Stimulated activated CD4-positive, alpha-beta T cell treated with anti-CD3 and anti-CD28 coated beads, Interleukin-4, amount 100 ng/mL, for 24 hours (primary cell): ENCODE data around the gene TMEM255B.
"Not testable (repeated sequence)": the region's sequence is repeated elsewhere in the genome, so short reads cannot be mapped to it uniquely, and the experiment has no call there.

Experiments
- DNase-seq: peaks from one replicate; pipeline ENCODE4 v3.0.0-alpha.2; 2020

TMEM255B gene

GRCh38 chr13:113791226-113791625 lies 32.2 kb downstream of the TMEM255B start:
- DNase-seq: no peak

- no peak for DNase-seq
Measured at GRCh38 chr13:113791761-113792160, 32.7 kb downstream of the TMEM255B start.

GRCh38 chr13:113792236-113792770 lies 33.3 kb downstream of the TMEM255B start:
- no peak for DNase-seq

- DNase-seq: no peak
Measured at GRCh38 chr13:113792886-113793717, 34.1 kb downstream of the TMEM255B start.

- no peak for DNase-seq
Measured at GRCh38 chr13:113793718-113794085, 34.7 kb downstream of the TMEM255B start.

GRCh38 chr13:113794086-113794485 lies 35.1 kb downstream of the TMEM255B start:
- DNase-seq: no peak

GRCh38 chr13:113794764-113795173 lies 35.7 kb downstream of the TMEM255B start:
- no peak for DNase-seq

- DNase-seq: not testable (repeated sequence)
Measured at GRCh38 chr13:113795362-113795761, 36.3 kb downstream of the TMEM255B start.

GRCh38 chr13:113796211-113796963 lies 37.4 kb downstream of the TMEM255B start:
- no peak for DNase-seq

GRCh38 chr13:113796964-113797676 lies 38.1 kb downstream of the TMEM255B start:
- no peak for DNase-seq

- no peak for DNase-seq
Measured at GRCh38 chr13:113798200-113798811, 39.3 kb downstream of the TMEM255B start.

- no peak for DNase-seq
Measured at GRCh38 chr13:113800576-113800926, 41.5 kb downstream of the TMEM255B start.

GRCh38 chr13:113801289-113801961 lies 42.4 kb downstream of the TMEM255B start:
- DNase-seq: no peak

- DNase-seq: no peak
Measured at GRCh38 chr13:113802090-113802531, 43.1 kb downstream of the TMEM255B start.

GRCh38 chr13:113802761-113803160 lies 43.7 kb downstream of the TMEM255B start:
- no peak for DNase-seq

GRCh38 chr13:113803409-113804016 lies 44.5 kb downstream of the TMEM255B start:
- DNase-seq: no peak

GRCh38 chr13:113804017-113804702 lies 45.1 kb downstream of the TMEM255B start:
- DNase-seq: no peak

GRCh38 chr13:113804703-113805430 lies 45.8 kb downstream of the TMEM255B start:
- no peak for DNase-seq

GRCh38 chr13:113805431-113806103 lies 46.5 kb downstream of the TMEM255B start:
- DNase-seq: no peak

- no peak for DNase-seq
Measured at GRCh38 chr13:113806104-113806471, 47.1 kb downstream of the TMEM255B start.
